AML-193 (cell line): Measurements from ENCODE around the gene MSI2.

ENCODE experiments used
- DNase-seq, 2 experiments: peaks; one replicate each; lab custom pipeline; 2025; lab: John Stamatoyannopoulos, UW

The MSI2 gene

GRCh38 chr17:57457188-57457587, 200.9 kb downstream of the MSI2 start:
- no peak for DNase-seq

GRCh38 chr17:57458718-57459285, 202.5 kb downstream of the MSI2 start:
- DNase-seq, result no peak

GRCh38 chr17:57459286-57459915, 203.1 kb downstream of the MSI2 start:
- DNase-seq, result no peak

GRCh38 chr17:57461082-57461481, 204.8 kb downstream of the MSI2 start:
- no peak for DNase-seq

- no peak for DNase-seq
These were observed 205.8 kb downstream of the MSI2 start for GRCh38 chr17:57462007-57462579.

- DNase-seq, result no peak
These were observed 207.0 kb downstream of the MSI2 start for GRCh38 chr17:57463103-57463885.

GRCh38 chr17:57464191-57464864, 208.0 kb downstream of the MSI2 start:
- DNase-seq, result no peak

- no peak for DNase-seq
These were observed 209.3 kb downstream of the MSI2 start for GRCh38 chr17:57465610-57466009.

- no peak for DNase-seq
These were observed 209.7 kb downstream of the MSI2 start for GRCh38 chr17:57466017-57466471.

- no peak for DNase-seq
These were observed 210.2 kb downstream of the MSI2 start for GRCh38 chr17:57466521-57466920.

- DNase-seq, result no peak
These were observed 210.9 kb downstream of the MSI2 start for GRCh38 chr17:57467226-57467625.

GRCh38 chr17:57467801-57468200, 211.5 kb downstream of the MSI2 start:
- no peak for DNase-seq

- DNase-seq, result no peak
These were observed 212.8 kb downstream of the MSI2 start for GRCh38 chr17:57468932-57469775.

- DNase-seq, result no peak
These were observed 214.6 kb downstream of the MSI2 start for GRCh38 chr17:57470906-57471305.

- no peak for DNase-seq
These were observed 215.6 kb downstream of the MSI2 start for GRCh38 chr17:57471868-57472368.

GRCh38 chr17:57475796-57476195, 219.5 kb downstream of the MSI2 start:
- DNase-seq, result no peak

GRCh38 chr17:57477522-57478362, 221.4 kb downstream of the MSI2 start:
- no peak for DNase-seq

- DNase-seq, result no peak
These were observed 222.3 kb downstream of the MSI2 start for GRCh38 chr17:57478478-57479250.

- no peak for DNase-seq
These were observed 224.3 kb downstream of the MSI2 start for GRCh38 chr17:57480438-57481196.
